Kidney (tissue), 14 donors: ENCODE results near the gene CUL2. TPM values are rescaled to one million over a fixed set of nuclear protein-coding genes. Genes with fewer than 3 reads are reported as not detected.

Source experiments
- DNase-seq, 5 donors: peaks; one replicate each; pipeline ENCODE4 v3.0.0-alpha.2; 2013 to 2020
- FAIRE-seq: peaks from 2 replicates; lab custom pipeline; 2012; peaks lifted over from hg19 to GRCh38; lab: Jason Lieb, UNC
- H3K27ac ChIP-seq, 2 donors: one replicate each; pipeline ENCODE4 v1.7.0; 2013; ENCODE audit warnings: low read depth in 2 of 2, low read length in 2 of 2, inconsistent platforms in 1 of 2
- H3K27me3 ChIP-seq: one replicate; pipeline ENCODE4 v1.7.1; 2013; ENCODE audit warnings: low read length, inconsistent platforms; ENCODE audit not compliant: control insufficient read depth, insufficient read depth
- H3K36me3 ChIP-seq, 3 donors: one replicate each; pipeline versions ENCODE4 v1.7.0 to v1.7.1; 2013; ENCODE audit warnings: low read length in 3 of 3, control low read depth in 1 of 3, inconsistent platforms in 1 of 3; ENCODE audit not compliant: insufficient read depth in 3 of 3, control insufficient read depth in 2 of 3
- H3K4me1 ChIP-seq, 3 donors: one replicate each; pipeline versions ENCODE4 v1.7.0 to v1.7.1; 2013; ENCODE audit warnings: low read length in 3 of 3, inconsistent platforms in 1 of 3, low read depth in 1 of 3; ENCODE audit not compliant: control insufficient read depth in 2 of 3, insufficient read depth in 2 of 3
- H3K4me3 ChIP-seq, 3 donors: one replicate each; pipeline versions ENCODE4 v1.7.0 to v1.8.1; 2013; ENCODE audit warnings: low read length in 3 of 3, control low read depth in 1 of 3, inconsistent platforms in 1 of 3
- H3K9ac ChIP-seq, 3 donors: one replicate each; pipeline versions ENCODE4 v1.7.0 to v1.7.1; 2013; ENCODE audit warnings: low read length in 3 of 3, control low read depth in 1 of 3, inconsistent platforms in 1 of 3
- H3K9me3 ChIP-seq, 3 donors: one replicate each; pipeline versions ENCODE4 v1.7.0 to v1.7.1; 2013; ENCODE audit warnings: low read length in 3 of 3, control low read depth in 1 of 3, inconsistent platforms in 1 of 3; ENCODE audit not compliant: control insufficient read depth in 2 of 3, insufficient read depth in 1 of 3
- CTCF ChIP-seq: IDR thresholded peaks from 3 replicates; pipeline ENCODE4 v1.5.1; 2012; ENCODE audit warnings: mild to moderate bottlenecking, moderate library complexity, borderline replicate concordance; ENCODE audit not compliant: insufficient read depth; ENCODE audit errors: extremely low read depth
- intact Hi-C: fragments of 100-400 bp; cut with DNase I; formaldehyde crosslinking; loops from one replicate; pipeline ENCODE4 v1.11.1; 2022
- polyA plus RNA-seq: library from polyadenylated mRNA; stranded (reverse); fragments of 350-450 nt; fragmentation: Illumina TruSeq; extraction: RNeasy Lipid Tissue Mini Kit (QIAGEN cat#74804); gene quantifications from one replicate; pipeline ENCODE4 v1.2.3, GENCODE V29; 2014; ENCODE audit warnings: low read depth, low replicate concordance; ENCODE audit not compliant: insufficient read depth
- total RNA-seq: library from RNA; stranded (reverse); fragmentation: NEBNext Ultra II Directional; extraction: Animal tissue kit (Norgen Biotek cat#: 25700); gene quantifications from one replicate; pipeline ENCODE4 v1.2.1, GENCODE V29; 2021
- donor health status: control.
- donor health status: control.
- donor health status: control.
- donor health status: control.
- donor health status: control.
- donor health status: DM: yes; HTN: yes; CAD: no.
- donor health status: Normal renal cell carcinoma (clear cell type).

CUL2 gene
- total and polyA plus RNA-seq, 2 donors from 2014 or later: 14.5 to 25.9 TPM

DNA sequence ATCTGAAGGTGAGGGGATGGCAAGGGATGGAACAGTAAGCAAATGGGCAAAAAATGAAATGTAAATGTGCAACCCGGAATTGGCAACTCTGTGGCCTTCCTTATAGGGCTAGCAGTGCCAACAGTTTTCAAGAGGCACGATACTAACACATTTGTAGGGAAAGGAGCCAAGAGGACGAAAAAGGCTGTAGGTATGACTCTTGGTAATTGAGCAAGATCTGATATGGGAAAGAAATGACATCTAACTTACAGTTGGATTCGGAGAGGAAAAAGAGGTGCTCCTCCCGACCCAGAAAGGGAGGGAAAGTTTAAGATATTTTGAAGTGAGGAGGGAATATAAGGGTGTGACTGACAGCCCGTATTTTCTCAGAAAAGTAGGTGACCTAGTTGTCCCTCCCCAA lies 34.4 kb upstream of the CUL2 start:
- no peak for FAIRE-seq
- TF ChIP-seq CTCF: no peak
- Histone ChIP-seq H3K4me3 (no peak overlapping the region), H3K9me3 (no peaks in the 10 kb centered on the region), H3K36me3 (no peaks in the 10 kb centered on the region), H3K9ac (no peak overlapping the region), H3K27ac (no peak overlapping the region), H3K4me1 (peaks cover 0 to 4% (median 0%) of the 10 kb centered on the region in 3 donors), H3K27me3 (no peaks in the 10 kb centered on the region)
- DNase-seq: no peak
- intact Hi-C loops: loop anchor here (5.0 kb wide), 1 partner anchor 93 kb away; no protein-coding TSS in a partner anchor

- DNase-seq (no peak), FAIRE-seq (no peak)
- H3K36me3 ChIP-seq: no peaks in the 10 kb centered on the region
- intact Hi-C loops: no loop called here
- no peak overlapping the region for H3K27ac ChIP-seq
- H3K9ac ChIP-seq: no peak overlapping the region
- no peaks in the 10 kb centered on the region for H3K27me3 ChIP-seq
- no peaks in the 10 kb centered on the region for H3K9me3 ChIP-seq
- no peaks in the 10 kb centered on the region for H3K4me1 ChIP-seq
- no peak overlapping the region for H3K4me3 ChIP-seq
- no peak for TF ChIP-seq CTCF
These were observed 29.2 kb upstream of the CUL2 start for GRCh38 chr10:35119378-35119777.

DNA sequence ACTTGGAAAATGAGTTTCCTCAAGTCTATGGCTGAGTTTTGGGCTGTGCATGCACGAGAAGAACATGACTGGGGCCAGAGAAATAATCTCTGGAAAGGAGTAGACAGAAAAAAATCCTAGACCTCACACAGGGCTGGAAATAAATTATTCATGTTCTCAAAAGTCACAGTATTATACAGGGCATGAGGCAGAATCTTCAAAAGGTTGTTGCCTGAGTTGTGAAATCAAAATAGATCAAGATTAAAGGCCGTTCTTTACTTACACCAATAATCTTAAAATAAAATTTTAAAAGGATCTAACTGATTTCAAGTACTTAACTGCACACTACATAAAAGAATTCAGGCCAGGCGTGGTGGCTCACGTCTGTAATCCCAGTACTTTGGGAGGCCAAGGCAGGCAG lies 22.4 kb upstream of the CUL2 start:
- H3K4me1 ChIP-seq: no peaks in the 10 kb centered on the region
- DNase-seq (no peak), FAIRE-seq (no peak)
- H3K27ac ChIP-seq: no peak overlapping the region
- no peak for TF ChIP-seq CTCF
- no peak overlapping the region for H3K4me3 ChIP-seq
- H3K9ac ChIP-seq: no peak overlapping the region
- H3K27me3 ChIP-seq: no peaks in the 10 kb centered on the region
- intact Hi-C loops: no loop called here
- H3K36me3 ChIP-seq: no peaks in the 10 kb centered on the region
- H3K9me3 ChIP-seq: no peaks in the 10 kb centered on the region

DNA sequence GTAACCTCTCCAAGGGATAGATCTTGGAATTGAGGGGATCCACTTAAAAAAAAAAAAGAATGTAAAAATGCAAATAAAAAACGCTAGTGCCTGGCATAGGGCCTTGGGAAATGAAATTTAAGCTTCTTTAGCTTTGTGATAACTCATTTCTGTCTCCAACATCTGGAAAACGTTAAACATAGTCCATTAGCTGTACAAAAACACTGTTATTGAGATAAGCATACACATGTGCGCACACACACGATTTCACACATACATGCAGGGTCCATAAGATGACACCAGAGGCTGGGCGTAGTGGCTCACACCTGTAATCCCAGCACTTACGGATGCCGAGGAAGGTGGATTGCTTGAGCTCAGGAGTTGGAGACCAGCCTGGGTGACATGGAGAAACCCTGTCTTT lies 13.7 kb upstream of the CUL2 start:
- FAIRE-seq: no peak
- TF ChIP-seq CTCF: no peak
- Histone ChIP-seq H3K36me3 (no peaks in the 10 kb centered on the region), H3K4me3 (no peak overlapping the region), H3K27me3 (no peaks in the 10 kb centered on the region), H3K9ac (no peak overlapping the region), H3K9me3 (no peaks in the 10 kb centered on the region), H3K27ac (no peak overlapping the region), H3K4me1 (no peaks in the 10 kb centered on the region)
- no peak for DNase-seq
- intact Hi-C loops: no loop called here
